Measurements from ENCODE around the gene CDH15.
"Not testable (repeated sequence)": the region's sequence is repeated elsewhere in the genome, so short reads cannot be mapped to it uniquely, and the experiment has no call there.

CDH15 gene

GRCh38 chr16:89188471-89189357 lies 17.2 kb downstream of the CDH15 start:
- DNase-seq, result not testable (repeated sequence)

GRCh38 chr16:89189358-89190025 lies 17.9 kb downstream of the CDH15 start:
- no peak for DNase-seq

GRCh38 chr16:89190150-89190958 lies 18.8 kb downstream of the CDH15 start:
- DNase-seq, result no peak

- DNase-seq, result no peak
Measured at GRCh38 chr16:89191033-89191900, 19.7 kb downstream of the CDH15 start.

GRCh38 chr16:89191901-89192185 lies 20.3 kb downstream of the CDH15 start:
- DNase-seq, result no peak

- peak; percentile 77 for DNase-seq
Measured at GRCh38 chr16:89192186-89192955, 20.8 kb downstream of the CDH15 start.

GRCh38 chr16:89192956-89193575 lies 21.5 kb downstream of the CDH15 start:
- peak; percentile 65 for DNase-seq

GRCh38 chr16:89193576-89194293 lies 22.2 kb downstream of the CDH15 start:
- no peak for DNase-seq

- no peak for DNase-seq
Measured at GRCh38 chr16:89194340-89195311, 23.1 kb downstream of the CDH15 start.

- DNase-seq, result no peak
Measured at GRCh38 chr16:89195521-89196171, 24.1 kb downstream of the CDH15 start.

- DNase-seq, result no peak
Measured at GRCh38 chr16:89197033-89197632, 25.6 kb downstream of the CDH15 start.

- DNase-seq, result no peak
Measured at GRCh38 chr16:89197633-89198416, 26.3 kb downstream of the CDH15 start.

GRCh38 chr16:89198417-89199240 lies 27.1 kb downstream of the CDH15 start:
- DNase-seq, result no peak

GRCh38 chr16:89199241-89200123 lies 27.9 kb downstream of the CDH15 start:
- DNase-seq, result no peak

- no peak for DNase-seq
Measured at GRCh38 chr16:89200124-89200849, 28.7 kb downstream of the CDH15 start, which contains the start of gene SLC22A31. Gene SLC22A31, minus strand, starts transcription at chr16:89200537. Its CDS starts 36 bp downstream, at chr16:89200501.
